ENCODE data around the gene AP2A1. TPM values are rescaled to one million over a fixed set of nuclear protein-coding genes. Genes with fewer than 3 reads are reported as not detected.

AP2A1 gene
- total RNA-seq, 4 donors from 2014 or later: 50.7 to 77.8 (median 65.8) TPM

- Histone ChIP-seq H3K9me3 (no peaks in the 10 kb centered on the region), H3K4me3 (no peak overlapping the region), H3K36me3 (peaks cover 31 to 99% (median 45%) of the 10 kb centered on the region in 3 donors), H3K27ac (no peak overlapping the region), H3K4me1 (peaks cover 0 to 12% (median 0%) of the 10 kb centered on the region in 3 donors), H3K27me3 (no peaks in the 10 kb centered on the region)
- WGBS, 2 donors: 85 to 89% methylated on average over 20 to 22 of the region's 22 CpGs
- intact Hi-C loops (cut with DNase I): no loop called here
- TF ChIP-seq, protein P1, sequence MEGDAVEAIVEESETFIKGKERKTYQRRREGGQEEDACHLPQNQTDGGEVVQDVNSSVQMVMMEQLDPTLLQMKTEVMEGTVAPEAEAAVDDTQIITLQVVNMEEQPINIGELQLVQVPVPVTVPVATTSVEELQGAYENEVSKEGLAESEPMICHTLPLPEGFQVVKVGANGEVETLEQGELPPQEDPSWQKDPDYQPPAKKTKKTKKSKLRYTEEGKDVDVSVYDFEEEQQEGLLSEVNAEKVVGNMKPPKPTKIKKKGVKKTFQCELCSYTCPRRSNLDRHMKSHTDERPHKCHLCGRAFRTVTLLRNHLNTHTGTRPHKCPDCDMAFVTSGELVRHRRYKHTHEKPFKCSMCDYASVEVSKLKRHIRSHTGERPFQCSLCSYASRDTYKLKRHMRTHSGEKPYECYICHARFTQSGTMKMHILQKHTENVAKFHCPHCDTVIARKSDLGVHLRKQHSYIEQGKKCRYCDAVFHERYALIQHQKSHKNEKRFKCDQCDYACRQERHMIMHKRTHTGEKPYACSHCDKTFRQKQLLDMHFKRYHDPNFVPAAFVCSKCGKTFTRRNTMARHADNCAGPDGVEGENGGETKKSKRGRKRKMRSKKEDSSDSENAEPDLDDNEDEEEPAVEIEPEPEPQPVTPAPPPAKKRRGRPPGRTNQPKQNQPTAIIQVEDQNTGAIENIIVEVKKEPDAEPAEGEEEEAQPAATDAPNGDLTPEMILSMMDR (IDR thresholded peaks at IDR 0.05): no peak
- no peak for DNase-seq
These were observed 26.2 kb downstream of the AP2A1 start for GRCh38 chr19:49792829-49793560.

GRCh38 chr19:49793561-49793840 lies 26.7 kb downstream of the AP2A1 start:
- no peak for DNase-seq
- intact Hi-C loops (cut with DNase I): no loop called here
- TF ChIP-seq POLR2A (IDR thresholded peaks at IDR 0.05): no peak
- TF ChIP-seq, protein P1 (IDR thresholded peaks at IDR 0.05): no peak
- Histone ChIP-seq H3K36me3 (peaks cover 31 to 99% (median 50%) of the 10 kb centered on the region in 3 donors), H3K27me3 (no peaks in the 10 kb centered on the region), H3K4me3 (no peak overlapping the region), H3K9me3 (no peaks in the 10 kb centered on the region), H3K27ac (no peak overlapping the region), H3K4me1 (peaks cover 0 to 12% (median 0%) of the 10 kb centered on the region in 3 donors)
- WGBS, 2 donors: 67 to 76% methylated on average over 5 to 6 of the region's 6 CpGs

DNA sequence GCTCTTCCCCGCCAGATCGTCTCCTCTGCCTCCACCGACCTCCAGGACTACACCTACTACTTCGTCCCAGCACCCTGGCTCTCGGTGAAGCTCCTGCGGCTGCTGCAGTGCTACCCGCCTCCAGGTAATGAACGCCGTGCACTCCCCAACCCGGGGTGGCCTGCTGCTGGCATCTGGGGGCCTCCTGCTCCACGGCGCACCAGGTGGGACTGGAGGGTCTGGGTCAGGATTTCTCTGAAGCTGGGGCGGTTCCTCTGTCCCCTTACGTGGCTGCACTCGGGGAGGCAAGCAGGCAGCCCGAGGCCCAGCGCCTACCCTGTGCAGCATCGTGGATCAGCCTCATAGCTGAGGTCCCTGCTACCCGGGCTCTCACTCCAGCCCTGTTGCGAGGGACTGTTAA lies 28.8 kb downstream of the AP2A1 start:
- no peaks in the 10 kb centered on the region for H3K9me3 ChIP-seq
- H3K4me3 ChIP-seq: no peak overlapping the region
- H3K27ac ChIP-seq: no peak overlapping the region
- intact Hi-C loops (cut with DNase I): no loop called here
- TF ChIP-seq, protein P1 (IDR thresholded peaks at IDR 0.05): no peak
- no peak for TF ChIP-seq POLR2A (IDR thresholded peaks at IDR 0.05)
- WGBS, 2 donors: 92 to 93% methylated on average over 8 to 10 of the region's 20 CpGs
- no peak for DNase-seq
- H3K27me3 ChIP-seq: no peaks in the 10 kb centered on the region
- H3K36me3 ChIP-seq: peaks cover 51 to 100% (median 67%) of the 10 kb centered on the region in 3 donors
- peaks cover 0 to 12% (median 0%) of the 10 kb centered on the region in 3 donors for H3K4me1 ChIP-seq

DNA sequence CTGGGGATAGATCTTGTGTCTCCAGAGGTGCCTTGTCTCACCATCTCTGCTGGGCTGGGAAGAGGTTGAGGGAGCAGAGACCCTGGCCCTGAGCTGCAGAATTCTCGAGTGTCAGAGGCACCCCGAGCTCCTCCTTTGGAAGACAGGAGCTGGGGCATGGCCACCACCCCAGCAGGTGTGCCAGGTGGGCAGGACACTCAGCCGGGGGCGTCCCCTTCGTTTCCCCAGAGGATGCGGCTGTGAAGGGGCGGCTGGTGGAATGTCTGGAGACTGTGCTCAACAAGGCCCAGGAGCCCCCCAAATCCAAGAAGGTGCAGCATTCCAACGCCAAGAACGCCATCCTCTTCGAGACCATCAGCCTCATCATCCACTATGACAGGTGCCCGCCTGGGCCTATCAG lies 31.8 kb downstream of the AP2A1 start:
- H3K36me3 ChIP-seq: peaks cover 42 to 100% (median 75%) of the 10 kb centered on the region in 3 donors
- no peak for DNase-seq
- intact Hi-C loops (cut with DNase I): no loop called here

GRCh38 chr19:49799271-49799797 lies 32.5 kb downstream of the AP2A1 start:
- H3K4me3 ChIP-seq: no peak overlapping the region
- H3K9me3 ChIP-seq: no peaks in the 10 kb centered on the region
- WGBS, 2 donors: 94% methylated on average over 5 of the region's 28 CpGs; no CpG with 5 or more reads in 1 of the 2 donors
- no peak for DNase-seq
- peaks cover 43 to 100% (median 76%) of the 10 kb centered on the region in 3 donors for H3K36me3 ChIP-seq
- no peak overlapping the region for H3K27ac ChIP-seq
- TF ChIP-seq POLR2A (IDR thresholded peaks at IDR 0.05): no peak
- TF ChIP-seq, protein P1 (IDR thresholded peaks at IDR 0.05): no peak
- intact Hi-C loops (cut with DNase I): no loop called here
- H3K27me3 ChIP-seq: no peaks in the 10 kb centered on the region
- peaks cover 0 to 17% (median 0%) of the 10 kb centered on the region in 3 donors for H3K4me1 ChIP-seq

More for the DNA sequence above, 31.8 kb downstream of the AP2A1 start:
- Histone ChIP-seq H3K4me3 (no peak overlapping the region), H3K9me3 (no peaks in the 10 kb centered on the region), H3K4me1 (peaks cover 0 to 17% (median 0%) of the 10 kb centered on the region in 3 donors), H3K27ac (no peak overlapping the region), H3K27me3 (no peaks in the 10 kb centered on the region)
- TF ChIP-seq POLR2A (IDR thresholded peaks at IDR 0.05): no peak
- TF ChIP-seq, protein P1 (IDR thresholded peaks at IDR 0.05): no peak
- 88 to 100% methylated on average over 1 to 6 of the region's 11 CpGs for WGBS, 2 donors
